ENCODE measurements around the gene AMPD3. TPM values are rescaled to one million over a fixed set of nuclear protein-coding genes. Genes with fewer than 3 reads are reported as not detected.

Gene AMPD3
- total and polyA plus RNA-seq, 2 donors (not counting 3 experiments of a cell fraction or from before 2014, with no cell fraction given), result 1.4 to 2.5 TPM

- no peaks in the 10 kb centered on the region for H3K9me1 ChIP-seq (replicated peaks; ENCODE audit: control insufficient read depth, extremely low read depth, insufficient read depth, low read length)
- TF ChIP-seq JUN (IDR thresholded peaks at IDR 0.05; ENCODE audit: borderline replicate concordance, insufficient read depth, insufficient read length, low read depth) (no peak), FOS (IDR thresholded peaks at IDR 0.05; ENCODE audit: borderline replicate concordance, insufficient read depth, low read length) (no peak), GATA2 (IDR thresholded peaks at IDR 0.05; ENCODE audit: insufficient read depth, insufficient read length, low read depth, low read length) (no peak), POLR2A (IDR thresholded peaks at IDR 0.05; ENCODE audit: low read depth, low read length) (no peak), MAX (IDR thresholded peaks at IDR 0.05; ENCODE audit: insufficient read depth, insufficient read length) (no peak), EZH2 (IDR thresholded peaks at IDR 0.05; ENCODE audit: borderline replicate concordance, low read depth, low read length, severe bottlenecking) (no peak), MYC (IDR thresholded peaks at IDR 0.05; ENCODE audit: low read depth, low read length) (no peak), CTCF (IDR thresholded peaks at IDR 0.05; ENCODE audit: extremely low read depth in 1 of 2, insufficient read depth in 1 of 2, low read depth in 1 of 2, low read length in 2 of 2) (no peak), POLR2AphosphoS5 (IDR thresholded peaks at IDR 0.05; ENCODE audit: insufficient read depth, low read depth, low read length) (no peak)
- H3K4me2 ChIP-seq (ENCODE audit: insufficient read depth, low read length), result no peak overlapping the region
- H4K20me1 ChIP-seq (replicated peaks; ENCODE audit: control insufficient read depth, extremely low read depth, insufficient read depth, low read length), result no peaks in the 10 kb centered on the region
- peaks cover 0 to 15% of the 10 kb centered on the region in 2 experiments for H3K27me3 ChIP-seq (ENCODE audit: control insufficient read depth in 2 of 2, insufficient read depth in 2 of 2, low read length in 2 of 2)
- dilution Hi-C loops (cut with MboI; ENCODE audit: extremely low pct_ligation_motif_present, low sequenced_read_pairs), result no loop called here
- ChIA-PET CTCF (interaction anchor here (0.8 to 5.0 kb wide), 4 partner anchors 9 to 245 kb away, joined by 3 to 18 read pairs (median 4); no protein-coding TSS in a partner anchor), POLR2A (no interaction called here)
- H3K27ac ChIP-seq (ENCODE audit: insufficient read depth, low read depth, low read length), result no peak overlapping the region
- H3K36me3 ChIP-seq (ENCODE audit: control insufficient read depth in 2 of 2, extremely low read depth in 1 of 2, insufficient read depth in 2 of 2, low read length in 2 of 2), result no peaks in the 10 kb centered on the region
- no peaks in the 10 kb centered on the region for H3K9me3 ChIP-seq (replicated peaks; ENCODE audit: control insufficient read depth, insufficient read depth, low read length)
- DNase-seq (ENCODE audit: low read depth, low spot score) (no peak), FAIRE-seq (no peak)
- no peak overlapping the region for H2AFZ ChIP-seq (ENCODE audit: low read depth, low read length)
- H3K4me3 ChIP-seq (replicated peaks in 1 of 3; ENCODE audit: insufficient read depth in 1 of 3, low read depth in 1 of 3, low read length in 3 of 3), result no peak overlapping the region
- no peaks in the 10 kb centered on the region for H3K79me2 ChIP-seq (ENCODE audit: control insufficient read depth, insufficient read depth, low read length)
- no TSS peak for BruUV-seq (replicated peaks)
- no peak overlapping the region for H3K9ac ChIP-seq (replicated peaks; ENCODE audit: extremely low read depth, insufficient read depth, low read length)
- H3K4me1 ChIP-seq (ENCODE audit: control insufficient read depth, extremely low read depth, insufficient read depth, low read length), result peaks cover 7% of the 10 kb centered on the region
- intact Hi-C loops (cut with micrococcal nuclease), result no loop called here
These were observed 2.8 kb upstream of the AMPD3 start for GRCh38 chr11:10452211-10452767.

All from endothelial cell of umbilical vein (primary cell).